ENCODE results near the gene FLAD1. TPM values are rescaled to one million over a fixed set of nuclear protein-coding genes. Genes with fewer than 3 reads are reported as not detected.

FLAD1 gene
- total RNA-seq, 1 experiment from 2014 or later = 97.0 TPM

- no peak overlapping the region for H2AK5ac ChIP-seq (ENCODE audit: insufficient read length, low read length)
- H4K20me1 ChIP-seq (ENCODE audit: control insufficient read depth, insufficient read depth, insufficient read length) = peaks cover 2% of the 10 kb centered on the region
- no peak overlapping the region for H3K56ac ChIP-seq (ENCODE audit: insufficient read length, low read depth, low read length)
- H3K27me3 Mint-ChIP-seq (ENCODE audit: low read depth) = no peaks in the 10 kb centered on the region
- H3K14ac ChIP-seq (ENCODE audit: insufficient read depth, low read length) = no peak overlapping the region; the same call in 1 of the 2 replicates
- no peaks in the 10 kb centered on the region for H3K9me3 Mint-ChIP-seq
- no peak overlapping the region for H2AFZ ChIP-seq (ENCODE audit: low read length)
- peak overlapping the region; percentile 77 for H3K4me2 ChIP-seq (ENCODE audit: insufficient read depth, insufficient read length, low read length)
- peak overlapping the region; percentile 19 to 95 (median 74); a peak in 5 of 7 replicates for H3K27ac Mint-ChIP-seq
- H4K8ac ChIP-seq (replicated peaks; ENCODE audit: insufficient read length, low read depth, low read length) = no peak overlapping the region
- peaks cover 36 to 55% (median 47%) of the 10 kb centered on the region in 3 experiments for H3K36me3 Mint-ChIP-seq (ENCODE audit: insufficient read depth in 1 of 3, low read depth in 3 of 3)
- H3K4me1 Mint-ChIP-seq = peaks cover 43 to 46% of the 10 kb centered on the region in 2 experiments
- no peaks in the 10 kb centered on the region for H3K9me3 ChIP-seq (ENCODE audit: control insufficient read depth, low read depth, low read length)
- no peak overlapping the region for H4K91ac ChIP-seq (ENCODE audit: insufficient read length, low read depth, low read length)
- peak overlapping the region in 1 of 2 experiments; percentile 96; a peak in 4 of 5 replicates for H3K4me3 Mint-ChIP-seq
- no peak overlapping the region for H3T11ph ChIP-seq (ENCODE audit: low read length)
- peak overlapping the region; percentile 59 for H3K9ac ChIP-seq (ENCODE audit: extremely low read depth, insufficient read length, low read length)
- no peak overlapping the region for H2BK15ac ChIP-seq (ENCODE audit: low read depth, low read length)
- no peaks in the 10 kb centered on the region for H3K27me3 ChIP-seq (ENCODE audit: insufficient read depth, low read length)
- H3K18ac ChIP-seq (ENCODE audit: insufficient read length, low read depth, low read length) = no peak overlapping the region
- TF ChIP-seq CTCF (conservative IDR thresholded peaks at IDR 0.05) = no peak
- no CpG with 5 or more reads among the region's 3 CpGs for WGBS (ENCODE audit: extremely low coverage, insufficient read length, low lambda C conversion rate)
- peaks cover 30% of the 10 kb centered on the region for H3K23me2 ChIP-seq (ENCODE audit: insufficient read length, low read depth, low read length, poor library complexity, severe bottlenecking)
- no peak overlapping the region for H3K23ac ChIP-seq (ENCODE audit: insufficient read length, low read depth, low read length)
- H3K27ac ChIP-seq (ENCODE audit: insufficient read length, low read depth, low read length) = no peak overlapping the region
- no peak overlapping the region for H3K4ac ChIP-seq (ENCODE audit: low read depth, low read length)
- no peak overlapping the region for H2BK120ac ChIP-seq (ENCODE audit: low read depth, low read length, poor library complexity, severe bottlenecking)
- H3K4me1 ChIP-seq (ENCODE audit: insufficient read depth, low read length) = peaks cover 4% of the 10 kb centered on the region; the same call in 1 of the 2 replicates
- no peak overlapping the region for H2BK12ac ChIP-seq (ENCODE audit: insufficient read length, low read depth, low read length)
- peaks cover 10% of the 10 kb centered on the region; the same call in 1 of the 2 replicates for H3K79me2 ChIP-seq (ENCODE audit: insufficient read depth, low read length)
- H2BK20ac ChIP-seq (ENCODE audit: low read depth, low read length, poor library complexity, severe bottlenecking) = no peak overlapping the region
- H3K79me1 ChIP-seq (ENCODE audit: insufficient read depth, low read depth, low read length, poor library complexity, severe bottlenecking) = peaks cover 7% of the 10 kb centered on the region
- no peak for DNase-seq
- H2BK5ac ChIP-seq (ENCODE audit: insufficient read length, low read length) = no peak overlapping the region
- no peak overlapping the region for H4K5ac ChIP-seq (ENCODE audit: insufficient read length, low read depth, low read length)
Observed at GRCh38 chr1:154968731-154969130, 14.4 kb upstream of the FLAD1 start.

Measured in H9 (cell line).